Measurements from ENCODE around the gene MRGPRD. TPM values are rescaled to one million over a fixed set of nuclear protein-coding genes. Genes with fewer than 3 reads are reported as not detected.

Gene MRGPRD
- total RNA-seq, 1 donor from 2014 or later: not detected

- DNase-seq (ENCODE audit: low spot score): peak; percentile 71
Observed at GRCh38 chr11:68970921-68971636, 9.7 kb downstream of the MRGPRD start.

GRCh38 chr11:68969386-68969785 lies 11.4 kb downstream of the MRGPRD start:
- DNase-seq (ENCODE audit: low spot score): peak; percentile 64

GRCh38 chr11:68968306-68969250 lies 12.2 kb downstream of the MRGPRD start:
- DNase-seq (ENCODE audit: low spot score): peak; percentile 49

GRCh38 chr11:68966894-68967780 lies 13.6 kb downstream of the MRGPRD start:
- DNase-seq (ENCODE audit: low spot score): peak; percentile 62

- DNase-seq (ENCODE audit: low spot score): peak; percentile 68
Observed at GRCh38 chr11:68965901-68966853, 14.6 kb downstream of the MRGPRD start.

- DNase-seq (ENCODE audit: low spot score): peak; percentile 74
Observed at GRCh38 chr11:68963779-68964178, 17.0 kb downstream of the MRGPRD start.

GRCh38 chr11:68962527-68963250 lies 18.1 kb downstream of the MRGPRD start:
- DNase-seq (ENCODE audit: low spot score): peak; percentile 80

GRCh38 chr11:68961245-68961644 lies 19.5 kb downstream of the MRGPRD start:
- DNase-seq (ENCODE audit: low spot score): no peak

GRCh38 chr11:68960294-68961071 lies 20.3 kb downstream of the MRGPRD start:
- no peak for DNase-seq (ENCODE audit: low spot score)

GRCh38 chr11:68959465-68960293 lies 21.1 kb downstream of the MRGPRD start:
- DNase-seq (ENCODE audit: low spot score): no peak

GRCh38 chr11:68958211-68958610 lies 22.6 kb downstream of the MRGPRD start:
- DNase-seq (ENCODE audit: low spot score): no peak

- no peak for DNase-seq (ENCODE audit: low spot score)
Observed at GRCh38 chr11:68956547-68957254, 24.1 kb downstream of the MRGPRD start.

- DNase-seq (ENCODE audit: low spot score): no peak
Observed at GRCh38 chr11:68956142-68956541, 24.6 kb downstream of the MRGPRD start.

GRCh38 chr11:68955607-68955958 lies 25.2 kb downstream of the MRGPRD start:
- DNase-seq (ENCODE audit: low spot score): no peak

GRCh38 chr11:68954836-68955606 lies 25.8 kb downstream of the MRGPRD start:
- no peak for DNase-seq (ENCODE audit: low spot score)

- no peak for DNase-seq (ENCODE audit: low spot score)
Observed at GRCh38 chr11:68950762-68951161, 30.0 kb downstream of the MRGPRD start.

Data from mesenteric fat pad (tissue), 1 donor.